ENCODE data around the gene AP5M1. TPM values are rescaled to one million over a fixed set of nuclear protein-coding genes. Genes with fewer than 3 reads are reported as not detected.

Gene AP5M1
- total and polyA plus RNA-seq, 2 of the 13 experiments (the other 11 are each of a cell fraction or from before 2014, with no cell fraction given), result 14.8 to 35.0 TPM

GRCh38 chr14:57261604-57262003 lies 7.2 kb upstream of the AP5M1 start:
- no peak overlapping the region for H3K27ac ChIP-seq (ENCODE audit: extremely low read length, insufficient read depth, low read length)
- ChIA-PET CTCF (ENCODE audit: low intra/inter-chr PET ratio, low total read pairs) (no interaction called here), POLR2A (no interaction called here)
- no peak for ATAC-seq
- no peak for FAIRE-seq
- H3K4me3 ChIP-seq (replicated peaks in 1 of 3; ENCODE audit: insufficient read depth in 1 of 3, low read depth in 2 of 3, low read length in 3 of 3), result no peak overlapping the region
- no peak overlapping the region for H3K4me2 ChIP-seq (ENCODE audit: low read depth, low read length)
- peaks cover 24% of the 10 kb centered on the region for H3K4me1 ChIP-seq (ENCODE audit: insufficient read depth, low read length)
- peaks cover 4% of the 10 kb centered on the region; the same call in 1 of the 2 replicates for H4K20me1 ChIP-seq (ENCODE audit: insufficient read depth, low read length)
- no peak overlapping the region for H2AFZ ChIP-seq (ENCODE audit: low read length)
- H3K79me2 ChIP-seq (ENCODE audit: insufficient read depth, low read length), result peaks cover 65% of the 10 kb centered on the region
- in situ Hi-C loops (cut with HindIII; ENCODE audit: extremely low pct_ligation_motif_present, low pct_unique_long_range_greater_than_20kb) (no loop called here), intact Hi-C loops (cut with micrococcal nuclease; ENCODE audit: unreplicated experiment) (no loop called here)
- no peaks in the 10 kb centered on the region for H3K9me3 ChIP-seq (ENCODE audit: low read length)
- no peak for TF ChIP-seq RBFOX2 (IDR thresholded peaks at IDR 0.05; ENCODE audit: low read depth, low read length)
- TF ChIP-seq MED13 (CRISPR knock-in tag; IDR thresholded peaks at IDR 0.05), result no peak
- TF ChIP-seq POGZ (CRISPR knock-in tag; IDR thresholded peaks at IDR 0.05), result no peak
- H3K9ac ChIP-seq (ENCODE audit: insufficient read depth, low read depth, low read length), result no peak overlapping the region
- no peak for DNase-seq (ENCODE audit: low spot score)
- H3K27me3 ChIP-seq (ENCODE audit: control insufficient read depth in 1 of 2, insufficient read depth in 2 of 2, low read length in 2 of 2), result no peaks in the 10 kb centered on the region
- 0 out of 5 replicates have a peak, but pooled peaks cover 0 to 3% of the 10 kb centered on the region in 2 experiments for H3K36me3 ChIP-seq (replicated peaks in 1 of 2; ENCODE audit: control insufficient read depth in 1 of 2, insufficient read depth in 2 of 2, low read length in 2 of 2)
- no TSS peak for BruUV-seq (replicated peaks)

- Histone ChIP-seq H4K20me1 (ENCODE audit: insufficient read depth, low read length) (0 out of 2 replicates have a peak, but pooled peaks cover 4% of the 10 kb centered on the region), H2AFZ (ENCODE audit: low read length) (no peak overlapping the region), H3K27ac (ENCODE audit: extremely low read length, insufficient read depth, low read length) (no peak overlapping the region), H3K9me3 (ENCODE audit: low read length) (no peaks in the 10 kb centered on the region), H3K9ac (ENCODE audit: insufficient read depth, low read depth, low read length) (no peak overlapping the region), H3K27me3 (ENCODE audit: control insufficient read depth in 1 of 2, insufficient read depth in 2 of 2, low read length in 2 of 2) (no peaks in the 10 kb centered on the region), H3K4me3 (replicated peaks in 1 of 3; ENCODE audit: insufficient read depth in 1 of 3, low read depth in 2 of 3, low read length in 3 of 3) (no peak overlapping the region), H3K4me1 (ENCODE audit: insufficient read depth, low read length) (peaks cover 29% of the 10 kb centered on the region), H3K79me2 (ENCODE audit: insufficient read depth, low read length) (peaks cover 66% of the 10 kb centered on the region), H3K36me3 (replicated peaks in 1 of 2; ENCODE audit: control insufficient read depth in 1 of 2, insufficient read depth in 2 of 2, low read length in 2 of 2) (0 out of 5 replicates have a peak, but pooled peaks cover 0 to 2% of the 10 kb centered on the region in 2 experiments), H3K4me2 (ENCODE audit: low read depth, low read length) (no peak overlapping the region)
- intact Hi-C loops (cut with micrococcal nuclease; ENCODE audit: unreplicated experiment) (no loop called here), in situ Hi-C loops (cut with HindIII; ENCODE audit: extremely low pct_ligation_motif_present, low pct_unique_long_range_greater_than_20kb) (no loop called here)
- CTCF ChIA-PET (ENCODE audit: low intra/inter-chr PET ratio, low total read pairs), result no interaction called here
- no peak for FAIRE-seq
- TF ChIP-seq ZNF629 (CRISPR knock-in tag; conservative IDR thresholded peaks at IDR 0.05), result peak; percentile 80
- TF ChIP-seq ZNF264 (CRISPR knock-in tag; IDR thresholded peaks at IDR 0.05), result no peak
- POLR2A ChIA-PET, result no interaction called here
- no peak for DNase-seq (ENCODE audit: low spot score)
- ATAC-seq, result no peak
- no TSS peak for BruUV-seq (replicated peaks)
These were observed 6.7 kb upstream of the AP5M1 start for GRCh38 chr14:57262117-57262516.
